CD14-positive monocyte (primary cell): ENCODE measurements around the gene ARPC1A. TPM values are rescaled to one million over a fixed set of nuclear protein-coding genes. Genes with fewer than 3 reads are reported as not detected.

ENCODE experiments used
- DNase-seq, 3 donors: peaks; one replicate each; pipeline ENCODE4 v3.0.0-alpha.2; 2011 to 2022
- H2AFZ ChIP-seq: 2 replicates; pipeline ENCODE4 v1.6.0; 2012; ENCODE audit warnings: mild to moderate bottlenecking, low read depth, low read length, inconsistent platforms; ENCODE audit not compliant: insufficient read depth, poor library complexity, severe bottlenecking
- H3K27ac ChIP-seq, 2 donors: 1 replicate in 1 of 2; 2 replicates in 1 of 2; pipeline ENCODE4 v1.5.1; 2012 to 2013; ENCODE audit warnings: low read length in 2 of 2, control low read depth in 1 of 2, inconsistent platforms in 1 of 2, low read depth in 1 of 2, mild to moderate bottlenecking in 1 of 2
- H3K27me3 ChIP-seq, 2 donors: one replicate each; pipeline versions ENCODE4 v1.6.0 to v1.6.1; 2011 to 2013; ENCODE audit warnings: low read length in 2 of 2; ENCODE audit not compliant: control insufficient read depth in 2 of 2, insufficient read depth in 2 of 2
- H3K36me3 ChIP-seq, 2 donors: replicated peaks in 1 of 2; 1 replicate in 1 of 2; 2 replicates in 1 of 2; pipeline versions ENCODE4 v1.5.1 to v1.6.1; 2012 to 2013; ENCODE audit warnings: low read length in 2 of 2, control low read depth in 1 of 2, inconsistent platforms in 1 of 2, mild to moderate bottlenecking in 1 of 2; ENCODE audit not compliant: insufficient read depth in 2 of 2, control insufficient read depth in 1 of 2
- H3K4me1 ChIP-seq, 2 donors: 1 replicate in 1 of 2; 2 replicates in 1 of 2; pipeline versions ENCODE4 v1.5.1 to v1.6.1; 2012 to 2013; ENCODE audit warnings: low read length in 2 of 2, control low read depth in 1 of 2, inconsistent platforms in 1 of 2, mild to moderate bottlenecking in 1 of 2, moderate library complexity in 1 of 2; ENCODE audit not compliant: insufficient read depth in 2 of 2, control insufficient read depth in 1 of 2
- H3K4me2 ChIP-seq: replicated peaks from 2 replicates; pipeline ENCODE3; 2012; ENCODE audit warnings: low read length, moderate library complexity, mild to moderate bottlenecking; ENCODE audit not compliant: poor library complexity, severe bottlenecking; ENCODE audit errors: extremely low read depth
- H3K4me3 ChIP-seq, 3 experiments: fragments of 200-600 bp in 1 of 3; sonication (generic) in 1 of 3; replicated peaks in 1 of 3; 1 replicate in 2 of 3; 2 replicates in 1 of 3; pipeline ENCODE4 v1.5.1; 2011 to 2013; ENCODE audit warnings: low read length in 3 of 3, mild to moderate bottlenecking in 3 of 3, control low read depth in 2 of 3, low read depth in 2 of 3, inconsistent platforms in 1 of 3, moderate library complexity in 1 of 3
- H3K79me2 ChIP-seq: 2 replicates; pipeline ENCODE4 v1.6.0; 2012; ENCODE audit warnings: mild to moderate bottlenecking, control low read depth, inconsistent platforms, low read length, moderate library complexity; ENCODE audit not compliant: insufficient read depth
- H3K9ac ChIP-seq: 2 replicates; pipeline ENCODE4 v1.6.0; 2017; ENCODE audit warnings: low read length, mild to moderate bottlenecking; ENCODE audit not compliant: insufficient read depth, poor library complexity, severe bottlenecking
- H3K9me3 ChIP-seq, 2 donors: replicated peaks in 1 of 2; 1 replicate in 1 of 2; 2 replicates in 1 of 2; pipeline versions ENCODE4 v1.5.1 to v1.6.1; 2012 to 2013; ENCODE audit warnings: low read length in 2 of 2, control low read depth in 1 of 2; ENCODE audit not compliant: control insufficient read depth in 1 of 2, insufficient read depth in 1 of 2
- H4K20me1 ChIP-seq: 2 replicates; pipeline ENCODE4 v1.6.0; 2012; ENCODE audit warnings: mild to moderate bottlenecking, low read length, control low read depth, moderate library complexity; ENCODE audit not compliant: insufficient read depth
- H3K27ac Mint-ChIP-seq, 7 donors: one replicate each; pipeline ENCODE4 v1.8.0; 2020; ENCODE audit warnings: mild to moderate bottlenecking in 7 of 7, mixed read lengths in 7 of 7, moderate library complexity in 6 of 7, inconsistent platforms in 2 of 7
- H3K27me3 Mint-ChIP-seq, 3 donors: one replicate each; pipeline ENCODE4 v1.8.0; 2021 to 2022; ENCODE audit warnings: low read depth in 3 of 3, mild to moderate bottlenecking in 3 of 3, mixed read lengths in 3 of 3, moderate library complexity in 3 of 3, inconsistent platforms in 1 of 3
- H3K36me3 Mint-ChIP-seq, 2 donors: one replicate each; pipeline ENCODE4 v1.8.0; 2020; ENCODE audit warnings: mixed read lengths in 2 of 2, inconsistent platforms in 1 of 2, mild to moderate bottlenecking in 1 of 2
- H3K4me1 Mint-ChIP-seq: one replicate; pipeline ENCODE4 v1.8.0; 2020; ENCODE audit warnings: mild to moderate bottlenecking, mixed read lengths
- H3K4me3 Mint-ChIP-seq, 2 donors: one replicate each; pipeline ENCODE4 v1.8.0; 2020; ENCODE audit warnings: mild to moderate bottlenecking in 2 of 2, mixed read lengths in 2 of 2, moderate library complexity in 1 of 2
- H3K9me3 Mint-ChIP-seq, 7 donors: one replicate each; pipeline ENCODE4 v1.8.0; 2020 to 2022; ENCODE audit warnings: mixed read lengths in 7 of 7, mild to moderate bottlenecking in 6 of 7, moderate library complexity in 6 of 7, inconsistent platforms in 2 of 7
- WGBS: methylation state at CpG from one replicate; pipeline ENCODE4 v1.1.5; 2013; ENCODE audit warnings: missing lambda C conversion rate; ENCODE audit not compliant: insufficient coverage; 5-methylcytosine and 5-hydroxymethylcytosine counted together
- intact Hi-C, 2 donors: fragments of 100-400 bp; cut with micrococcal nuclease; formaldehyde crosslinking; loops; one replicate each; pipeline versions ENCODE4 v1.15.0 to v1.15.1; 2023
- polyA plus RNA-seq, 3 donors: library from polyadenylated mRNA; depleted of rRNA in 1 of 3; unstranded in 2 of 3; stranded (reverse) in 1 of 3; fragments of 300-500 nt in 2 of 3; fragments of >200 nt in 1 of 3; fragmentation: Illumina TruSeq in 2 of 3; gene quantifications; 1 replicate in 2 of 3; 2 replicates in 1 of 3; pipeline ENCODE4 v1.2.3, GENCODE V29; 2012 to 2021
- TF ChIP-seq, protein P1 (sequence below): fragments of 200-600 bp; IDR thresholded peaks from one replicate; pipeline ENCODE4 v1.8.0; 2022; ENCODE audit warnings: antibody characterized with exemption, mild to moderate bottlenecking

Gene ARPC1A
- polyA plus RNA-seq, 3 donors: 71.7 to 107 (median 104) TPM

DNA sequence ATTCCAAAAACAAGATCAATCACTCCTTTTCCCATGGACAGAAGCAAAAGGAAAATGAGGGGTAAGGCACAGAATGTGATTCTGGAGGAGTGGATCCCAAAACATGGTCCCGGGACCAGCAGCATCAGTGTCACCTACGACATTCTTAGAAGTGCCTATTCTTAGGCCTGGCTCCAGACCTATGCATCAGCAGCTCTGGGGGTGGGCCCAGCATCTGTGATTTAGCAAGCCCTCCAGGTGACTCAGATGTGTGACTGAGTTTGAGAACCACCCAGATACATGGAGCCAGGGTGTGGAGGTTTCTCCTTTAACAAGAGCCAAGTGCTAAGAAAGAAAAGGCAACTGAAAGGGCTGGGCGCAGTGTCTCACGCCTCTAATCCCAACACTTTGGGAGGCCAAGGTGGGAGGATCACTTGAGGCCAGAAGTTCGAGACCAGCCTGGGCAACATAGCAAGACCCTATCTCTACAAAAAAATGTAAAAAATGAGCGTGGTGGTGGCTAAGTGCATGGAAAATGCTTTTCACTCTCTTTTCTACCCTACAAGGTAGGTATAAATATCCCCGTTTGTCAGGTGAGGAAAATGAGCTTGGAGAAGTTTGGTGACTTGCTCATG is 17.1 kb upstream of the ARPC1A start:
- WGBS: 100% methylated on average over 2 of the region's 7 CpGs
- DNase-seq: no peak
- Histone ChIP-seq H3K27ac (no peak overlapping the region), H3K36me3 (no peaks in the 10 kb centered on the region), H2AFZ (no peak overlapping the region), H3K4me3 (no peak overlapping the region), H3K79me2 (no peaks in the 10 kb centered on the region), H4K20me1 (no peaks in the 10 kb centered on the region), H3K4me1 (peaks cover 4 to 6% of the 10 kb centered on the region in 2 donors), H3K9me3 (peaks cover 0 to 11% of the 10 kb centered on the region in 2 donors), H3K27me3 (no peaks in the 10 kb centered on the region), H3K4me2 (no peak overlapping the region), H3K9ac (no peak overlapping the region)
- Mint-ChIP-seq H3K9me3 (peaks cover 0 to 12% (median 4%) of the 10 kb centered on the region in 7 donors), H3K36me3 (no peaks in the 10 kb centered on the region), H3K27me3 (peaks cover 4 to 5% (median 5%) of the 10 kb centered on the region in 3 donors), H3K4me1 (peaks cover 8% of the 10 kb centered on the region), H3K4me3 (no peak overlapping the region), H3K27ac (no peak overlapping the region)
- intact Hi-C loops: no loop called here
- TF ChIP-seq, protein P1, sequence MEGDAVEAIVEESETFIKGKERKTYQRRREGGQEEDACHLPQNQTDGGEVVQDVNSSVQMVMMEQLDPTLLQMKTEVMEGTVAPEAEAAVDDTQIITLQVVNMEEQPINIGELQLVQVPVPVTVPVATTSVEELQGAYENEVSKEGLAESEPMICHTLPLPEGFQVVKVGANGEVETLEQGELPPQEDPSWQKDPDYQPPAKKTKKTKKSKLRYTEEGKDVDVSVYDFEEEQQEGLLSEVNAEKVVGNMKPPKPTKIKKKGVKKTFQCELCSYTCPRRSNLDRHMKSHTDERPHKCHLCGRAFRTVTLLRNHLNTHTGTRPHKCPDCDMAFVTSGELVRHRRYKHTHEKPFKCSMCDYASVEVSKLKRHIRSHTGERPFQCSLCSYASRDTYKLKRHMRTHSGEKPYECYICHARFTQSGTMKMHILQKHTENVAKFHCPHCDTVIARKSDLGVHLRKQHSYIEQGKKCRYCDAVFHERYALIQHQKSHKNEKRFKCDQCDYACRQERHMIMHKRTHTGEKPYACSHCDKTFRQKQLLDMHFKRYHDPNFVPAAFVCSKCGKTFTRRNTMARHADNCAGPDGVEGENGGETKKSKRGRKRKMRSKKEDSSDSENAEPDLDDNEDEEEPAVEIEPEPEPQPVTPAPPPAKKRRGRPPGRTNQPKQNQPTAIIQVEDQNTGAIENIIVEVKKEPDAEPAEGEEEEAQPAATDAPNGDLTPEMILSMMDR: no peak

DNA sequence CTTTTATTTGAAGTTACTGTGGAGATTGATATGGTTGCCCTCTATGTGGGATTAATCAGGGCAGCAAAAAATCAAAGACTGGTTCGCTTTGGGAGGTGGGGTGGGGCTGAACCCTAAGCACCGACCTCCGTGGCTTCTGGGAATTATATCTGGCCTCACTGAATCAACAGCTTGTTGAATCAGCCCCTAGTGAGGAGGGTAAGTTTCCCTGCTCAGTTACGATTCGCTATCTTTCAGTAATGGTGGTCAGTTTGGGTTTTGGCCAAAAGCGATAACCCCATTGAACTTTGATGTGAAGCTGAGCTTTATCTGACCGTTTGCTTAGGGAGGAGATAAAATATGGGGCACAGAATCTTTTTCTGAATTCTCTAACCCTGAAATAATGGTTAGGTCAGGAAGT is 16.6 kb upstream of the ARPC1A start:
- DNase-seq: no peak
- Histone ChIP-seq H3K9ac (no peak overlapping the region), H2AFZ (no peak overlapping the region), H3K9me3 (peaks cover 0 to 11% of the 10 kb centered on the region in 2 donors), H3K4me2 (no peak overlapping the region), H4K20me1 (no peaks in the 10 kb centered on the region), H3K4me3 (no peak overlapping the region), H3K36me3 (no peaks in the 10 kb centered on the region), H3K79me2 (no peaks in the 10 kb centered on the region), H3K27me3 (no peaks in the 10 kb centered on the region), H3K4me1 (peaks cover 4 to 6% of the 10 kb centered on the region in 2 donors), H3K27ac (no peak overlapping the region)
- Mint-ChIP-seq H3K4me3 (no peak overlapping the region), H3K27me3 (peaks cover 4 to 5% (median 5%) of the 10 kb centered on the region in 3 donors), H3K27ac (no peak overlapping the region), H3K36me3 (no peaks in the 10 kb centered on the region), H3K9me3 (peaks cover 0 to 12% (median 4%) of the 10 kb centered on the region in 7 donors), H3K4me1 (peaks cover 8% of the 10 kb centered on the region)
- 100% methylated on average over 4 of the region's 7 CpGs for WGBS
- intact Hi-C loops: no loop called here
- TF ChIP-seq, protein P1: no peak
